NCI-H510A treated with DMSO at 0.1 percent for 48 hours (cell line): ENCODE measurements around the gene ABCB8.
"Not testable (repeated sequence)": the region's sequence is repeated elsewhere in the genome, so short reads cannot be mapped to it uniquely, and the experiment has no call there.

Experiments used
- DNase-seq: peaks from one replicate; lab custom pipeline; 2025; lab: John Stamatoyannopoulos, UW

The ABCB8 gene

DNA sequence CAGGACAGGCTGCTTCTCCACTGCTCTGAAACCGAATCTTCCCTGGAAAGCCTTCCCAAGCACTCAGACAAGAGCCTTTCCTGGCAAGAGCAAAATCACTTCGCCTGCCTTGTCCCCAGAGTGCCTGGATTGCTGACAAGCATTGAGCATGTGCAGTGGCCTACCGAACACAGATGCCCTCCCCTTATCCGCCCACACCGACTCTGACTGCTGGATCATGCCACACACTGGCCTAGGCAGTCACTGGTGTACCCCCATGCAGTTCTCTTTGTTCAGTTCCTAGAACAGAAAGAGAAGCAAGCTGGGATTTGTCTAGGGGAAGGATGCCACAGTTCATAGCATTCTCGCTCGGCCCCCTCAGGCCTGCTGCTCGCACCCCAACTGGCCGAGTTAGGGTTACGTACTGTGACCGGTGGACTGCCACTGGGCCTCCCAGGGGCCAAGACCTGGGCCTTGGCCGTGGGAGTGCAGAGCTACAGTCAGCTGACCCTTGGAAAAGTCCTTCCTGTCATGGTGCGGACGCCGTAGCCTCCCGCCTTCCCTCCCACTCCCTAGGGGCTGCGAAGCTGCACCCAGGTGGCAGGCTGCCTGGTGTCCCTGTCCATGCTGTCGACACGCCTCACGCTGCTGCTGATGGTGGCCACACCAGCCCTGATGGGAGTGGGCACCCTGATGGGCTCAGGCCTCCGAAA, 6.9 kb downstream of the ABCB8 start:
- DNase-seq, result no peak

DNA sequence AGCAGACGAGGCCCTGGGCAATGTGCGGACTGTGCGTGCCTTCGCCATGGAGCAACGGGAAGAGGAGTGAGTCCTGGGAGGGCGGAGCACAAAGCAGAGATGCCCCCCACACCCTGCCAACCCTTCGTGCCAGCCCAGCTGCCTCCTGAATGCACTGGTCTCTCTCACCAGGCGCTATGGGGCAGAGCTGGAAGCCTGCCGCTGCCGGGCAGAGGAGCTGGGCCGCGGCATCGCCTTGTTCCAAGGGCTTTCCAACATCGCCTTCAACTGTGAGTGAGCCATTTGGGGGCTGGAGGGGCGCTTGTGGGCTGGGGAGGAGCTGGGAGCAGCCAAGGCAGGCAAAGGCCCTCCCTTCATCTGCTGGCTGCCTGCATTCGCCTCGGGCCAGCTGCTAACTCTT, 7.7 kb downstream of the ABCB8 start:
- no peak for DNase-seq

DNA sequence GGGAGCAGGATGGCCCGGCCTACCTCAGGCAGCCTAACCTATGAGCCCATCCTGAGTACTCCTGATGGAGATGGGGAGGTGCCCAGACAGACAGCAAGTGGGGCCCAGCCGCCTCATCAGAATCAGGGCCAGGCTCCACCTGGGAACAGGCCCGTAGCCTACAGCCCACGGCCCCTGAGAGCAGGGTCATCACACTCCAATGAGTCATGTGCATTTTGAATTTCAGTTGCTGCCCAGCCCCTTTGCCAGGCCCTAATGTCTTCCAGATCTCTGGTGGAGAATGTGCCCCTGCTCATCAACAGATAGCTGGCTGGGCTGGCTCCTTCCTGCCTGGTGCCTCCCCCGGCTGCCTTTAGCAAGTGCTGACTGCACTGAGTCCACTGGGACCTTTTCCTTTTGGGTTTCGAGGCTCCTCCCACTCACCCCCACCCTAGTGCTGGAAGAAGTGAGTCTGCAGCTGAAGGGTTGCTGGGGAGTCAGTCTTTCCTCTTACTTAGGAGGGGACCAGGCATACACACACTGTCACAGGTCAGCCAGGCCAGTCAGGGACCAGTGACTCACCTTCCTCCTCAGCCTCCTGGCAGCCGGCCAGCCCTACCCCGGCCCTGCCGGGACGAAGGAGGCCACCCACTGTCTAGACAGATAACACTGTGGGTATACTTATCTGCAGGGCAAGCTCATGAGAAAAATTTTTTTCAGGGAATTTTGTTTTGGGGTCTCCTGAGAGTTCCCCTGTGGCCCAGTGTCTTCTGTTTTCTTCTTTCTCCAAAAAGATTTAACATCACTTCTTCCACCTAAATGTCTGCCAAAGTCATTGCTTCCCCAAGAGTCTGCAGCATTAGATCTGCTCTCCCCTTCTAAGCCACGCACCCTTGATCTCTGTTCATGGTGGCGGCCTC, 10.9 kb downstream of the ABCB8 start:
- DNase-seq, result no peak

DNA sequence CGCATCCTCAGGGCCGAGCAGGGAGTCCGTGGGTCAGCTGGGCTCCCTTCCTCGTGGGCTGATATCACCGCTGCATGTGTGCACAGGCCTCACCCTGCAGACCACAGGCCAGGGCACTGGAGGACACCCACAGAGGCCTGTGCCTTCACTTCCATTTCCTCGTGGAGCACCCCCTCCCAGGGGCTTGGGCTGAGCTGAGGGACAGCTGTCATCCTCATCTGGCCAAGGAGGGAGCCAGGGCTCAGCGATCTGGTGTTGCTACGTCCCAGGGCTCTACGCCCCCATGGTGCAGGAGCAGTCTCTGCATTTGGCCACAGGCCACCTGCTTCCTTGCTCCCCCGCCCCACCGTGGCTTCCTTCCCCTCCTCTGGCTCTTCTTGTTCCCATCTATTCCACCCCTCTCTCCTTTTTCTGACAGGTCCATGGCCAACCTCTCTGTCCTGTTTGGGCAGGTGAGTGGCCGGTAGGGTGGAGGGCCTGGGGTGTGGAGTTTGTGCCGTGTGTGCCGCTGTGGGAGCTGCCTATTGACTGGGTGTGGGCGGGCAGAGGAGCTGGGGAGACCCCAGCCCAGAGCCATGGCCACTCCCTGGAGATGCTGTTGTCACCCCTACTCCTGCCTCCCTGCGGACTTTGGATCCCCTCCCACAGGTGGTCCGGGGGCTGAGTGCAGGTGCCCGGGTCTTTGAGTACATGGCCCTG, 11.7 kb downstream of the ABCB8 start:
- DNase-seq, result no peak

DNA sequence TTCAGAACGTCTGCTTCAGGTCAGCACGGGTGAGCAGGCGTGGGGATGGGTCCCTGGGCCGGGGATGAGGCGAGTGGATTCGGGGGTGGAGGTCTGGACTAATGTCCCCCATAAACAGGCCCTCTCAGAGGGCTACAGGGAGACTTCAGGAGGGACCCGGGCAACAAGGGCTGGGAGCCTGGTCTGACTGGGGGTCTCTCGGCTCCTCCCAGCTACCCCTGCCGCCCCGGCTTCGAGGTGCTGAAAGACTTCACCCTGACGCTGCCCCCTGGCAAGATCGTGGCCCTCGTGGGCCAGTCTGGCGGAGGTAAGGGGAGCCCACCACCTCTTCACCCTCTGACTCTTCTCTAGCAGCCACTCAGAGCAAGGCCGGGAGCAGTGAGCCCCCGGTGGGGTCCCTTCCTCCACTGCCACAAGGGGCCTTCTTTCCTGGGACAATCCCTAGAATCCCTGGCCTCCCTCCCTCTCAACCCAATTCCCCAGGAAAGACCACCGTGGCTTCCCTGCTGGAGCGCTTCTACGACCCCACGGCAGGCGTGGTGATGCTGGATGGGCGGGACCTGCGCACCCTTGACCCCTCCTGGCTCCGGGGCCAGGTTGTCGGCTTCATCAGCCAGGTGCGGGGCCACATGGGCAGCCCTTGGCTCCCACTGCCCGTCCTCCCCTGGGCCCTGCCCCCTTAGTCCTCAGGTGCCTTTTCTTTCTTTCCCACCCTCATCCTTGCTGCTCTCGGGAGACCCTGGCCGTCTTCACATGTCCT, 12.5 kb downstream of the ABCB8 start:
- no peak for DNase-seq

DNA sequence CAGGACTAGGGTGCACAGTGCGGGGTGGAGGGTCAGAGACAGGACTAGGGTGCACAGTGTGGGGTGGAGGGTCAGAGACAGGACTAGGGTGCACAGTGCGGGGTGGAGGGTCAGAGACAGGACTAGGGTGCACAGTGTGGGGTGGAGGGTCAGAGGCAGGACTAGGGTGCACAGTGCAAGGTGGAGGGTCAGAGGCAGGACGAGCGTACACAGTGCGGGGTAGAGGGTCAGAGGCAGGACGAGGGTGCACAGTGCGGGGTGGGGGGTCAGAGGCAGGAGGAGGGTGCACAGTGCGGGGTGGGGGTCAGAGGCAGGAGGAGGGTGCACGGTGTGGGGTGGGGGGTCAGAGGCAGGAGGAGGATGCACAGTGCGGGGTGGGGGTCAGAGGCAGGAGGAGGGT, 15.2 kb downstream of the ABCB8 start:
- not testable (repeated sequence) for DNase-seq

DNA sequence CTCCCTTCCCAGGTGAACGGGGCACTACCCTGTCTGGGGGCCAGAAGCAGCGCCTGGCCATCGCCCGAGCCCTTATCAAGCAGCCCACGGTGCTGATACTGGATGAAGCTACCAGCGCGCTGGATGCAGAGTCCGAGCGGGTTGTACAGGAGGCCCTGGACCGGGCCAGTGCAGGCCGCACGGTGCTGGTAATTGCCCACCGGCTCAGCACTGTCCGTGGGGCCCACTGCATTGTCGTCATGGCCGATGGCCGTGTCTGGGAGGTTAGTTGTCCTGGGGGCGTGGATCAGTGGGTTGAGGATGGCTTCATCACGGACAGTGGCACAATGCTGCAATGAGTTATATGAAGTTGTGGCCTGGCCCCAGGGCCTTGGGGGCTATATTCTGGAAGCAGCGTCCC, 15.7 kb downstream of the ABCB8 start:
- DNase-seq, result no peak

DNA sequence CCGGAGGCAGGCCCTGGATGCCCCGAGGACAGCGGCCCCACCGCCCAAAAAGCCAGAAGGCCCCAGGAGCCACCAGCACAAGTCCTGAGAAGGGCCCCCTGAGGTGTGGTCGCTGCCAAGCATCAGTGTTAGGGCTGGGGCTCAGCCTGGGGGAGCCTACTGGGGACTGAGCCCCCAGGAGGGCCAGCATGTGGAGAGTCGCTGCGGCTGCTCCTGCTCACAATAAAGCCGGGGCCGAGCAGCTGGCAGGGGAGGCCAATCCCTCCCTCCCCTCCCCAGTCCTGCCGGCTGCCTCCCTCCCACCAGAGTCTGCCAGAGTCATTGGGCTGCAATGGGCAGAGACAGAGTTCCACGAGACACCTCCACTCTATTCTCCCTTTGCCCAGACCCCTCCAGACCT, 17.0 kb downstream of the ABCB8 start:
- no peak for DNase-seq

DNA sequence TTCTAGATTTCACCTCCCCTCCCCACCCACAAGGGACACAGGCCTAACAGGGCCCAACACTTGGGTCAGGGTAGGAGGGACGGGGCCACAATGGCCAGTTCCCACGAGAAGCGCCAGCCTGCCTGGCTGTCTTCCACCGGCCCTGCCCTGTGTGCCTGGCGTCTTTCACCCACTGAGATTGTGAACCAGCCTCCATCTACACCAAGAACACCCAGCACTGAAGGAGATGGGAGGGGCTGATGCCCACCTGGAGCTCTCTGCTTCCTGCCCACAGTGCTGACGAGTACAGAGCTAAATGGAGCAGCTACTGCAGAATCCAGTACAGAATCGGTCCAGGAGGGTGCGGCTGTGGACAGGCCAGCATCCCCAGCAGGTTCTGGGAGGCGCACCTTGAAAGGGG, 17.7 kb downstream of the ABCB8 start:
- no peak for DNase-seq

DNA sequence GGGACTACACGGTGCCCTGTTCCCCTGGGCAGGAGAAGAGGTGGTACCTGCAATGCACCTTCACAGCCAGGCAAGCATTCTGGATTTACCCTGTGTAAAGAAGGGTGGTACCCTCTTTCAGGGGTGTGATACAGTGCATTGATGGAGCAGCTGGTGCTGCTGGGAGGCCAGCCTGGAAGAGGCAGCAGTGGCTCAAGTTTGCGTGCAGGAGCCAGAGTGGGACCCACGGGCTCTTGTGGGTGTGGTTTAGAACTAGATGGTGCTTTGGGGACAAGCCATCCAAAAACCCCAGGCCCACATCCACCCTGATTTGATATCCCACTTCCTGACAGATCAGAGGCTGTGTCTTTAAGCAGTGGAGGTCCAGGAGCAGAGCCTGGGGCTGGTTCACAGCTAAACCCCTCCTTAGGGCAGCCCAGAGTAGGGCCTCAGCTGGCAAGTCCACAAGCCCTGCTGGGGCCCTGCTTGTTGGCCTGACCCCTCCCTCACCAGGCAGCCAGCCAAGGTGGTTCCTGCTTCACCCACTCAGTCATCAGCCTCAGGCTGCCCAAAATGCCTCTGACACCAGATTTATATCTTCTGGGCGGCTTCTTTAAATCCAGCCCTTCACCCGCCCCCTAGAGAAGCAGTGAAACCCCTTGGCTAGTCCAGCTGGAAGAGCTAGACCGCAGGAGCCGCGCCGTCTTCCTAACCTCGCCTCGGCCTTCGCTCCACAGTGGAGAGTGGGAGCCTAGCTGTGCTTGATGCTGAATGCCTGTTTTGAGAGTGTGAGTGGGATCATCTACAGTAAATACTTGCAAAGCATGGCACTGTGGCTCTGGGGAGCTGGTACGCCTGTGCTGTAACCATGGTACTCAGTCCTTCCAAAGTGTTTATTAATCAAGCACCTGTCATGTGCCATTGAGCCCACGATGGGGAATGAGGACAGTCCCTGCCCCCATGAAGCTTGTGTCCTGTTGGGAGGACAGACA, 18.6 kb downstream of the ABCB8 start:
- peak; percentile 5 for DNase-seq

DNA sequence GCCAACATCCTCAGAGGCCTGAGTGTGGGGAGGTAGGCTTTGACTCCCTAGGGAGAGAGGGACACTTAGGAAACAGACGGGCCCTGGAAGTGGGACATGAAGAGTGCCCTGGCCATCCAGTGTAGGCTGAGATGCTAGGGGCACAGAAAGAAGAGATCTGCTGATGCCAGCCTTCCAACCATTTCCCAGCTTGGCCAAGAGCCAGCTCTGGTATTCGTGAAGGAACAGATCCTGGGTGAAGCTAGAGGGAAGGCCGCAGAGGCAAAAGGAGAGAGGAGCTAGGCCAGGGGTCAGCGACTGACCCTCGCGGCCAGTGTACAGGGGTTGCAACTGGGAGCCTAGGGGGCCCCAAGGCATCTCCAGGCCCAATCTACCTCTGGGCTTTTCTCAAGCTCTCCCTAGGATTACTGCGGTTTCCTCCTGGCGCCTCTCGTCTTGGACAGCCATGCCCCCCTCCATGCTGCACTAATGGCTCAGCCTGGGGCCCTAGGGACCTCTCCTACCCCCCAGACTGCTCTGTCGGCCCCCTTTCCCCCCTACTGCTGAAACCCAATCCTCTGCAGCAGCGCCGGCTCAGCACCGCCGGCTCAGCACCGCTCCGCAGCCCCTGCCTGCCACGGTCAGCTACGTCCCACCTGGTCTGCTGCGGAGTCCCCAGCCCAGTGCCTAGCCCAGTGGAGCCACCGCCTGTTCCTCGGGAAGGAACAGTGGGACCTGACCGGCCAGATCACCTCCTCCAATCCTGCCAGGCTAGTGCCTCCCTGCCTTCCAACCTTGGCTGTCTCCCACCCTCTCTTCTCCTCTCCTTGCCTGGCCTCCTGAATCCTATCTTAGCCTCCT, 19.9 kb downstream of the ABCB8 start, which contains the start of gene ASIC3:
ASIC3 (plus strand) TSS at position 556 of the 840 bp plus-strand sequence. CDS start 355 bp downstream, outside the sequence.
- no peak for DNase-seq

DNA sequence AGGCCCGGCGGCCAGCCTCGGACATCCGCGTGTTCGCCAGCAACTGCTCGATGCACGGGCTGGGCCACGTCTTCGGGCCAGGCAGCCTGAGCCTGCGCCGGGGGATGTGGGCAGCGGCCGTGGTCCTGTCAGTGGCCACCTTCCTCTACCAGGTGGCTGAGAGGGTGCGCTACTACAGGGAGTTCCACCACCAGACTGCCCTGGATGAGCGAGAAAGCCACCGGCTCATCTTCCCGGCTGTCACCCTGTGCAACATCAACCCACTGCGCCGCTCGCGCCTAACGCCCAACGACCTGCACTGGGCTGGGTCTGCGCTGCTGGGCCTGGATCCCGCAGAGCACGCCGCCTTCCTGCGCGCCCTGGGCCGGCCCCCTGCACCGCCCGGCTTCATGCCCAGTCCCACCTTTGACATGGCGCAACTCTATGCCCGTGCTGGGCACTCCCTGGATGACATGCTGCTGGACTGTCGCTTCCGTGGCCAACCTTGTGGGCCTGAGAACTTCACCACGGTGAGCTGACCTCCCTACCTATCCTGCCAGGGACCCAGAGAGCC, 20.7 kb downstream of the ABCB8 start:
- no peak for DNase-seq

DNA sequence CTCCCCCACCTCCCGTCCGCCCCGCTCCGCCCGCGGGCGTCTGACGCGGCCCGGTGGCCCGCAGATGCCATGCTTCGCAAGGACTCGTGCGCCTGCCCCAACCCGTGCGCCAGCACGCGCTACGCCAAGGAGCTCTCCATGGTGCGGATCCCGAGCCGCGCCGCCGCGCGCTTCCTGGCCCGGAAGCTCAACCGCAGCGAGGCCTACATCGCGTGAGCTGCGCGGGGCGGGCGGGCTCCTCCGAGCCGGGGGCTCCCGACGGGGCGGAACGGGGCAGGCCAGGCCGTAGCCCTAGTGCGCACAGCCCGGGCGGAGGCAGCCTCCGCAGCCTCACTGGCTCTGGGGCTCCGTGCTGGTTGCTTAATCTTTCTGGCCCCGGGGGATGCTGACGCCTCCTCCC, 22.9 kb downstream of the ABCB8 start:
- no peak for DNase-seq

DNA sequence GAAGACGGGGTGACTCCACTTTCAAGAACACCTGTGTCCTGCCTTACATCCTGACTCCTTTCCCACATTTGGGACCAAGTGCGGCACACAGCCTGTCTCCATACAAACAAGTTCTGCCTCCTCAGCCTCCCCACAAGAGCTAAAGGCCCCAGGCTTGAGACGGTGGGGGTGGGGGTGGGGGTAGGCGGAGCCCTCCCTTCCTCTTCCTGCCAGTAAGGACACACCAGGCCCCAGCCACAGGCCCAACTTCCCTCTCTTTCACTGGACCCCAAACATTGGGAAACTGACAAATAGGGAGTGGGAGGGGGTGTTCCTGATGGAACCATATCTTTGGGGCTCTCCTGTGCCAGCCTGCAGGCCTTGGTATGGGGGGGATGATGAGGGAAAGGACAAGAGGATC, 24.8 kb downstream of the ABCB8 start:
- no peak for DNase-seq

DNA sequence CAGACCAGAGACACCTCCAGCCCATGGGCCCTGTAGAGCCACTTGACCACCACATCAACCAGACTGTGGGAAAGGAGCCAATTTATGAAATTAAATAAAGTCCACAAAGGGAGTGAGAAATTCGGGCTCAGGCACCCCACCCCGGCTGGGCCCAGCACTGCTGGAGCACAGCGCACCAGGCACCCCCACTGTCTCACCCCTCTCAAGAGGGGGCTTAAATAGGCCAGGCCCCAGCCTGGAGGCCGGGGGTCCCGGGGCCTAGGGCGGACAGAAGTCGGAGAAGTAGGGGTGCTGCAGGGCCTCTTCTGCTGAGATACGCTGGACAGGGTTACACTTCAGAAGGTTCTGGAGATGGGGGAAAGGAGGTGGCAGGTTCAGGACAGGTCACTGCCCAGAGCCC, 25.5 kb downstream of the ABCB8 start:
- DNase-seq, result no peak

DNA sequence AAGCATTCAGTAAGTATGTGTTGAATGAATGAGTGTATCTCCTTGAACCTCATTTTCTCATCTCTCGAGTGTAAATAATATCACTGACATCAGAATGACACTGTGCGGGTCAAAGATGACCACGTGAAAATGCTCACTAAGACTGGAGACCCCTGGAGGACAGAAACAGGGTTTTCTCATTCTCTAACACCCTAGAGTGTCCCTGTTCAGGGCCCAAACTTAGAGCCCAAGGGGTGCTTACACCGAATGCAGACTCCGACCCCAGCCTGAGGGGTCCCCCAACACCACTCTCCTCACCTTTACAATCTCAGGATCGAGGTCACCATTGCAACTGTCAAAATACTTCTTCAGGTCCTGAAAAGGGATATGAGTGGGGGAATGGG, 28.0 kb downstream of the ABCB8 start:
- no peak for DNase-seq

DNA sequence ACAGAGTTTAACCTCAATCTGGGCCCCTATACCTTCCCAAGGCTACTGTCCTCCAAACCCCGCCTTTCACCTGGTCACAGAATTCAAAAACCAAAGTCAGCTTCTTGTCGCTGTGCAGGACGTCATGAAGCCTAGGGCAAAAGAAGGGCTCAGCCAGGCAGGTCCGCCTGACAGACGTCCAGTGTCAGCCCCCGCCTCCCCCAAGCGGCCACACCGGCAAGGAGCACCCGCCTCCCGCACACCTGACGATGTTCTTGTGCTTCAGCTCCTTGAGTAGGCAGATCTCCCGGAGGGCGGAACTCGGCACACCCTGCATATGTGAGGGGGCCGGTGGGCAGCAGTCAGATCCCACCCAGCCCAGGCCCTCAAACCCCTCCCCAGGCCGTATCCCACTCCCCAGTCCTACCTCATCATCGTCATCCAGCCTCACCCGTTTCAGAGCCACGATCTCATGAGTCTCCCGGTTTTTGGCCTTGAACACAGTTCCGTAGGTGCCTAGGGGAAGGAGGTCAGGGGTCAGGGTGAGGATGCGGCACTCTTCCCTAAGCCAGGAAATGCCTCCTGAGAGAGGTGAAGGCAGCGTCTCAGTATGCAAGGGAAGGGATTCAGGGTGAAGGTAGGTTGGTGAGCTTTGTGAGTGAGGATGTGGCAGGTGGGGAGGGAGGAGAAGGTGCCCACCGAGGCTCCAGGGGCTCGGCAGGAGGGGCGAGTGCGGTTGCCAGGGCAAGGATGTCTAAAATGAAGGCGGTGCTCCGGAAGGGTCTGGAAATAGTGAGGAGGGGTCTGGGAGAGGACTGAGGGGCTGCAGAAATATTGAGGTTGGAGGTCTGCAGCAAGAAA, 28.6 kb downstream of the ABCB8 start:
- DNase-seq, result no peak

DNA sequence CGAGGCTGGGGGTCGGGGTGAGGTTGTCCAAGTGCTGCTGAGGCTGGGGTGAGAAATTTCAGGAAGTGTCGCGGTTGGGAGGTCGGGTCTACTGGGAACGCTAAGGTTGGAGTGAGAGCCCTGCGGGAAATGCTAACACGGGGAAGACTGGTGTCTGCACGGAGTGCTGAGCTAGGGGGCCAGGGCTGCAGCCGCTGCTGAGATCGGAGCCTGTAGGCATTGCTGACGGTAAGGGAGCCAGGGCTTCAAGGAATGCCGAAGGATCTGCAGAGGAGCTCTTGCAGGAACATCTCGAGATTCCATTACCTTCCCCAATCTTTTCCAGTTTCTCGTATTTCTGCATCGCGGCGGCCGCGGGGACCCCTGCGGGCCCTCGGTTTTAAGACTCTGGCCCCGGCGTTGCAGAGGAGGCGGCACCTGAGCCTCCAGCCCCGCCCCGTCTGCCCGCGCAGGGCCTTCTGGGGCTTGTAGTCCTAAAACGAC, 29.3 kb downstream of the ABCB8 start, which contains the start of gene CDK5:
CDK5 (minus strand) TSS at position 392 of the 483 bp plus-strand sequence; CDS start at position 343, 49 bp downstream.
- DNase-seq, result no peak
